ENCODE results near the gene CD99L2. TPM values are rescaled to one million over a fixed set of nuclear protein-coding genes. Genes with fewer than 3 reads are reported as not detected.

The CD99L2 gene
- total and polyA plus RNA-seq, 10 of the 15 experiments (the other 5 are each of a cell fraction or from before 2014, with no cell fraction given), result 1.1 to 22.9 (median 13.0) TPM

DNA sequence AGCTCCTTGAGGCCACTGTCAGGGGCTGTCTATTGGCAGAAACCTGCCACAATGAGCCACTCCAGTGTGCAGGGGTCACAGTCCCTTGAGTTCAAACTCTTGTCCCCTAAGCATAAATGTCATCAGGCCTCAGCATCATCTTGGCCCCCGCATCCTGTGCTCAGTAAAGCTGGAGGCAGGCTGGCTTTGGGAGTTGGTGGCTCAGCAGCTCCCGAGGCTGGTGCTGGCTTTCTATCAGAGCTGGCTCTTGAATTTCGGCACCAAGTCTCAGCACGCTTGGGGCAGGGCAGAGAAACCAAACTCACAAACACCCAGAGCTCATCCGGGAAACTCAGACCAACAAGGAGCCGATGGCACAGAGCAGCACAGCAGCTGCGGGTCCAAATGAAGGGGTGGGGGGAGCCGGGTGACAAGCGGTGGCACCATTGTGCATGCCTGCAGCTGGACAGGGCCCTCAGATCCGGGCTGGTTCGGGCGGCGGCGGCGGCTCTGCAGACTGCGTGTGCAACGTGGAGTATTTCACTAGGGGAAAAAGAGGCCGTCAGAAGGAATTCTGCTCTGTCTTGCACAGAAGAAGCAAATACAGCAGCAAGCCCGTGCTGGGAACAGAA is 129.8 kb downstream of the CD99L2 start:
- in situ Hi-C loops (cut with MboI) (loop anchor here (25.0 kb wide), 1 partner anchor 919 kb away; the partner anchor contains the start of gene PRRG3), intact Hi-C loops (cut with micrococcal nuclease; ENCODE audit: unreplicated experiment) (no loop called here)
- H3K4me3 ChIP-seq, result no peak overlapping the region
- CTCF ChIA-PET, result interaction anchor here (1.1 kb wide), 1 partner anchor 315 kb away, joined by 4 read pairs; no protein-coding TSS in a partner anchor
- 66% methylated on average over 19 of the region's 19 CpGs for WGBS (ENCODE audit: insufficient coverage, insufficient replicate concordance, low lambda C conversion rate, missing lambda C conversion rate)
- H3K79me2 ChIP-seq (ENCODE audit: control insufficient read depth, insufficient read depth, low read length), result no peaks in the 10 kb centered on the region
- POLR2A ChIA-PET, result no interaction called here
- no peak overlapping the region for H3K27ac ChIP-seq (ENCODE audit: control insufficient read depth, insufficient read depth)
- no peak overlapping the region for H3K4me2 ChIP-seq (ENCODE audit: control insufficient read depth, insufficient read depth)
- H2AFZ ChIP-seq (ENCODE audit: control insufficient read depth, low read depth, low read length), result no peak overlapping the region
- TF ChIP-seq, protein P1, sequence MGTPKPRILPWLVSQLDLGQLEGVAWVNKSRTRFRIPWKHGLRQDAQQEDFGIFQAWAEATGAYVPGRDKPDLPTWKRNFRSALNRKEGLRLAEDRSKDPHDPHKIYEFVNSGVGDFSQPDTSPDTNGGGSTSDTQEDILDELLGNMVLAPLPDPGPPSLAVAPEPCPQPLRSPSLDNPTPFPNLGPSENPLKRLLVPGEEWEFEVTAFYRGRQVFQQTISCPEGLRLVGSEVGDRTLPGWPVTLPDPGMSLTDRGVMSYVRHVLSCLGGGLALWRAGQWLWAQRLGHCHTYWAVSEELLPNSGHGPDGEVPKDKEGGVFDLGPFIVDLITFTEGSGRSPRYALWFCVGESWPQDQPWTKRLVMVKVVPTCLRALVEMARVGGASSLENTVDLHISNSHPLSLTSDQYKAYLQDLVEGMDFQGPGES (IDR thresholded peaks at IDR 0.05), result no peak
- TF ChIP-seq CBX5 (IDR thresholded peaks at IDR 0.05; ENCODE audit: low read depth), result no peak
- TF ChIP-seq, protein P2, sequence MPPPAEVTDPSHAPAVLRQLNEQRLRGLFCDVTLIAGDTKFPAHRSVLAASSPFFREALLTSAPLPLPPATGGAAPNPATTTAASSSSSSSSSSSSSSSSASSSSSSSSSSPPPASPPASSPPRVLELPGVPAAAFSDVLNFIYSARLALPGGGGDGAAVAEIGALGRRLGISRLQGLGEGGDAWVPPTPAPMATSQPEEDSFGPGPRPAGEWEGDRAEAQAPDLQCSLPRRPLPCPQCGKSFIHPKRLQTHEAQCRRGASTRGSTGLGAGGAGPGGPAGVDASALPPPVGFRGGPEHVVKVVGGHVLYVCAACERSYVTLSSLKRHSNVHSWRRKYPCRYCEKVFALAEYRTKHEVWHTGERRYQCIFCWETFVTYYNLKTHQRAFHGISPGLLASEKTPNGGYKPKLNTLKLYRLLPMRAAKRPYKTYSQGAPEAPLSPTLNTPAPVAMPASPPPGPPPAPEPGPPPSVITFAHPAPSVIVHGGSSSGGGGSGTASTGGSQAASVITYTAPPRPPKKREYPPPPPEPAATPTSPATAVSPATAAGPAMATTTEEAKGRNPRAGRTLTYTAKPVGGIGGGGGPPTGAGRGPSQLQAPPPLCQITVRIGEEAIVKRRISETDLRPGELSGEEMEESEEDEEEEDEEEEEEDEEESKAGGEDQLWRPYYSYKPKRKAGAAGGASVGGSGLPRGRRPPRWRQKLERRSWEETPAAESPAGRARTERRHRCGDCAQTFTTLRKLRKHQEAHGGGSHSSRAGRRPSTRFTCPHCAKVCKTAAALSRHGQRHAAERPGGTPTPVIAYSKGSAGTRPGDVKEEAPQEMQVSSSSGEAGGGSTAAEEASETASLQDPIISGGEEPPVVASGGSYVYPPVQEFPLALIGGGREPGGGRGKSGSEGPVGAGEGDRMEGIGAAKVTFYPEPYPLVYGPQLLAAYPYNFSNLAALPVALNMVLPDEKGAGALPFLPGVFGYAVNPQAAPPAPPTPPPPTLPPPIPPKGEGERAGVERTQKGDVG (CRISPR knock-in tag; IDR thresholded peaks at IDR 0.05), result no peak
- TF ChIP-seq ZNF274 (IDR thresholded peaks at IDR 0.05; ENCODE audit: insufficient read depth, insufficient read length), result no peak
- TF ChIP-seq ASH2L (IDR thresholded peaks at IDR 0.05; ENCODE audit: borderline replicate concordance, low read depth), result no peak
- TF ChIP-seq ZNF207 (IDR thresholded peaks at IDR 0.05; ENCODE audit: borderline replicate concordance), result no peak
- RAD21 ChIA-PET (ENCODE audit: unreplicated experiment), result interaction anchor here (0.6 to 1.4 kb wide), 3 partner anchors 52 to 314 kb away, joined by 4 to 6 read pairs (median 5); no protein-coding TSS in a partner anchor
- ATAC-seq (no peak), DNase-seq (ENCODE audit: low read depth, low spot score) (no peak), FAIRE-seq (no peak)
- H4K20me1 ChIP-seq (ENCODE audit: control insufficient read depth, insufficient read depth), result no peaks in the 10 kb centered on the region; the same call in 1 of the 2 replicates
- H3K27me3 ChIP-seq (replicated peaks in 1 of 2; ENCODE audit: control insufficient read depth in 2 of 2, insufficient read depth in 2 of 2, low read length in 1 of 2), result no peaks in the 10 kb centered on the region
- SMC1A ChIA-PET (ENCODE audit: uncharacterized antibody, unreplicated experiment), result interaction anchor here (5.1 kb wide), 1 partner anchor 314 kb away, joined by 40 read pairs; no protein-coding TSS in a partner anchor
- no peaks in the 10 kb centered on the region for H3K9me3 ChIP-seq (replicated peaks; ENCODE audit: control insufficient read depth, insufficient read depth, low read length)
- no peaks in the 10 kb centered on the region for H3K4me1 ChIP-seq (ENCODE audit: control insufficient read depth, insufficient read depth, low read length)
- H3K36me3 ChIP-seq (ENCODE audit: control insufficient read depth in 2 of 2, insufficient read depth in 2 of 2, low read length in 1 of 2), result no peaks in the 10 kb centered on the region; a peak in 2 of 4 replicates
- H3K9ac ChIP-seq (ENCODE audit: control insufficient read depth, insufficient read depth, low read length), result no peak overlapping the region
- no TSS peak for BruUV-seq (replicated peaks)

Data from GM12878 (cell line).